Fibroblast of villous mesenchyme (primary cell): ENCODE results near the gene UNC80. TPM values are rescaled to one million over a fixed set of nuclear protein-coding genes. Genes with fewer than 3 reads are reported as not detected.

Experiments
- DNase-seq: peaks from one replicate; pipeline ENCODE4 v3.0.0-alpha.2; 2010; ENCODE audit warnings: low read depth
- H3K4me3 ChIP-seq: 2 replicates; pipeline ENCODE4 v1.5.1; 2011; ENCODE audit warnings: low read depth, mild to moderate bottlenecking, low read length
- total RNA-seq: library from RNA; depleted of rRNA; stranded (reverse); fragments of >200 nt; gene quantifications from 2 replicates; pipeline ENCODE4 v1.2.3, GENCODE V29; 2012
- TF ChIP-seq, protein P1 (sequence below): IDR thresholded peaks from 2 replicates; pipeline ENCODE4 v1.5.1; 2012; ENCODE audit warnings: low read depth, mild to moderate bottlenecking, low read length; ENCODE audit not compliant: insufficient read depth

UNC80 gene
- total RNA-seq, 1 donor = not detected

- TF ChIP-seq, protein P1, sequence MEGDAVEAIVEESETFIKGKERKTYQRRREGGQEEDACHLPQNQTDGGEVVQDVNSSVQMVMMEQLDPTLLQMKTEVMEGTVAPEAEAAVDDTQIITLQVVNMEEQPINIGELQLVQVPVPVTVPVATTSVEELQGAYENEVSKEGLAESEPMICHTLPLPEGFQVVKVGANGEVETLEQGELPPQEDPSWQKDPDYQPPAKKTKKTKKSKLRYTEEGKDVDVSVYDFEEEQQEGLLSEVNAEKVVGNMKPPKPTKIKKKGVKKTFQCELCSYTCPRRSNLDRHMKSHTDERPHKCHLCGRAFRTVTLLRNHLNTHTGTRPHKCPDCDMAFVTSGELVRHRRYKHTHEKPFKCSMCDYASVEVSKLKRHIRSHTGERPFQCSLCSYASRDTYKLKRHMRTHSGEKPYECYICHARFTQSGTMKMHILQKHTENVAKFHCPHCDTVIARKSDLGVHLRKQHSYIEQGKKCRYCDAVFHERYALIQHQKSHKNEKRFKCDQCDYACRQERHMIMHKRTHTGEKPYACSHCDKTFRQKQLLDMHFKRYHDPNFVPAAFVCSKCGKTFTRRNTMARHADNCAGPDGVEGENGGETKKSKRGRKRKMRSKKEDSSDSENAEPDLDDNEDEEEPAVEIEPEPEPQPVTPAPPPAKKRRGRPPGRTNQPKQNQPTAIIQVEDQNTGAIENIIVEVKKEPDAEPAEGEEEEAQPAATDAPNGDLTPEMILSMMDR = no peak
- no peak for DNase-seq
Measured at GRCh38 chr2:209864716-209865295, 93.2 kb downstream of the UNC80 start.

DNA sequence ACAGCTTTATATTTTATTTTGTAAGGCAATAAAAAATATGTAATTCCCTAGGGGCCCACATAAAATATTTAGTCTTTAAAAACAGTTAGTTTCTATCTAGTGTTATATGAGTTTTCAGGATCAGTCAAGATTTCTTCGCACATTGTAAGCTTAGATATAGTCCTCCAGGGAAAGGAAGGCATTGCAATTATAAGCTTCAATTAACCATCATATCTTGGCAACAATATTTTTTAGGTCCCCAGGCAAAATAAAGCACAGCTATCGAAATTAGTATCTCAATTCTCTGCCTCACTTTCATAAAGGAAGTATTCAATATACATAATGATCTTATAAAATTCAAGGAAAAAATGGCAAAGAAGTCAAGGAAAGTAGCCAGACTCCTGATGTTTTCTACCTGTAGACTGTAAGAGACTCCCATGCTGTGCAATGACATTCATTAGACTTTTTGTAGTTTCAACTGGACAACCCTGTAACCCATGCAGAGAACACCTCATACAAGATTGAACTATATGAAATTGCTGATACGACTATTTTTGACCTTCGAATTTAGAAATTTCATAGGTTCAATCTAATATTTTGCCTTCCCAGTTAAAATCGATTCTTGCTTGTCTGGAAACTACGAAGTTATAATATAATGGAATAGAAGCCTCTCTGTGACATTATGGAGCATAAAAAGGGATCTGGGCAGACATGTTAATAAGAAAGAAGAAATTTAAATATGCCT lies 96.8 kb downstream of the UNC80 start:
- TF ChIP-seq, protein P1 = no peak
- H3K4me3 ChIP-seq = no peak overlapping the region
- no peak for DNase-seq

More at GRCh38 chr2:209864716-209865295, 93.2 kb downstream of the UNC80 start:
- no peak overlapping the region for H3K4me3 ChIP-seq

- no peak overlapping the region for H3K4me3 ChIP-seq
- DNase-seq = no peak
- TF ChIP-seq, protein P1 = no peak
Measured at GRCh38 chr2:209870067-209870466, 98.4 kb downstream of the UNC80 start.

- no peak overlapping the region for H3K4me3 ChIP-seq
- no peak for DNase-seq
- TF ChIP-seq, protein P1 = no peak
Measured at GRCh38 chr2:209872675-209873074, 101.0 kb downstream of the UNC80 start.

GRCh38 chr2:209875270-209875669 lies 103.6 kb downstream of the UNC80 start:
- DNase-seq = no peak
- TF ChIP-seq, protein P1 = no peak
- H3K4me3 ChIP-seq = no peak overlapping the region

DNA sequence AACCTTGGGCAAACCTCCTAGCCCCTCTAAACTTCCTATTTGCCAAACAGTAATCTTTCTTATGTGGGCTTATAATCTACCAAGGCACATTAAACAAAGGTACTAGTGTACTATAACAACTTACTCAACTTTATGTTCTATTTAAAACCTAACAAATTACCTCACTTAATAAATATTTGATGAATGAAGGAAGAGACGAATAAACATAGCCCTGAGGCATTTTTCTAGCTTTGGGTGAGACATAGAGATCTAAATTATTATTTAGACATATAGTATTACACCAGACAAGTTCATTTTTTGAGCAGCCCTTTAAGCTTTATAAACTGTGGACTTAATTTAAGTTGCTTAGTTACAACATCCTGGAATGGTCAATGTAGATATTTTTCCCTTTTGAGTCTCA lies 104.6 kb downstream of the UNC80 start:
- TF ChIP-seq, protein P1 = no peak
- no peak for DNase-seq
- no peak overlapping the region for H3K4me3 ChIP-seq
